NCI-H1417 (cell line): ENCODE measurements around the gene FBXL4.
A peak's percentile ranks its signal among the peaks of the same experiment; 100 is the strongest.
"Not testable (repeated sequence)": the region's sequence is repeated elsewhere in the genome, so short reads cannot be mapped to it uniquely, and the experiment has no call there.

Experiments
- DNase-seq, 3 experiments: peaks; one replicate each; lab custom pipeline; 2025; lab: John Stamatoyannopoulos, UW

The FBXL4 gene

GRCh38 chr6:98945311-98946115, 2.2 kb downstream of the FBXL4 start:
- peak in 1 of 3 experiments; percentile 50 for DNase-seq

GRCh38 chr6:98944598-98945081, 3.1 kb downstream of the FBXL4 start:
- DNase-seq = peak in 1 of 3 experiments; percentile 29

DNA sequence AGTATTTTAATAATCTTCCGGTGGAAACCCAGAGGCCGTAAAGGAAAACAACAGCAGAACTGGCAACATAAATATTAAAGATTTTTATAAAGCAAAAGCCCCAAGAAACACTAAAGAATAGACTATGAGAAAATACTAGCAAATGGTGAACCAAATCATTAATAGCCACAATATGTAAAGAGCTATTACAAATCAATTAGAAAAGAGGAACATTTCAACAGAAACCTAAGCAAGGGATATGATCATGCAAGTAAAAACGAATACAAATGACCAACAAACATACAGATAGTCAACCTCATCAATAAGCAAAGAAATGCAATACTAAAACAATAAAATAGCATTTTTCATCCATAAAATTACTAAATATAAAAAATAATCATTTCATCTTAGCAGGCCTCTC, 3.6 kb downstream of the FBXL4 start:
- no peak for DNase-seq

DNA sequence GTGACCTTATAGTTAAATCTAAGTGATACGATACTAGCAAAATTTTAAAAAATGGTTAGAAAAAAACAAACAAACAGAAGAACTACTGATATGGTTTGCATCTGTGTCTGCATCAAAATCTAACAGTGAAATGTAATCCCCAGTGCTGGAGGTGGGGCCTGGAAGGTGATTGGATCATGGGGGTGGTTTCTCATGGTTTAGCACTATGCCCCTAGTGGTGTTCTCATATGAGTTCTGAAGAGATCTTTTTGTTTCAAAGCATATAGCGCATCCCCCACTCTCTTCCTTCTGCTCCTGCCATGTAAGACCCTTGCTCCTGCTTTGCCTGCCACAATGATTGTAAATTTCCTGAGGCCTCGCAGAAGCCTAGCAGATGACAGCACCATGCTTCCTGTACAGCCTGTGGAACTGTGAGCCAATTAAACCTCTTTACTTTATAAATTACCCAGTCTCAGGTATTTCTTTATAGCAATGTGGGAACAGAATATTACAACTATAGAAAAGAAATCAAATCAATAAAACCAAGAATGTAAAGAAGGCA, 5.4 kb downstream of the FBXL4 start:
- DNase-seq = no peak

DNA sequence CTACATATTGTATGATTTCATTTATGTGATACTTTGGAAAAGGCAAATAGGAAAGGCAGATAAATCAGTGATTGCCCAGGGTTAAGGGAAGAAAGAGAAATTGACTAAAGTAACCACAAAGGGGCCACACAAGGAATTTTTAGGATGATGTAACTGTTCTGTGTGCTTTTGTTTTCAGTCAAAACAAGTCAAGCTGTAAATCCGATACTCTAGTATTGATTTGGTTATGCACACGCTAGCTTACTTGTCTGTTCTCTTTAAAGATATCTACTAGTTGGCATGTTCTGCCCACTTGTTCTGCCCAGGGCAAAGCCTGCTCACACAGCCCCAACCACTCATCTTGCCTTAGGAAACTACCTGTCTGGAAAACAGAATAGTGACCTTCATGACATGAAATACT, 6.4 kb downstream of the FBXL4 start:
- no peak for DNase-seq

DNA sequence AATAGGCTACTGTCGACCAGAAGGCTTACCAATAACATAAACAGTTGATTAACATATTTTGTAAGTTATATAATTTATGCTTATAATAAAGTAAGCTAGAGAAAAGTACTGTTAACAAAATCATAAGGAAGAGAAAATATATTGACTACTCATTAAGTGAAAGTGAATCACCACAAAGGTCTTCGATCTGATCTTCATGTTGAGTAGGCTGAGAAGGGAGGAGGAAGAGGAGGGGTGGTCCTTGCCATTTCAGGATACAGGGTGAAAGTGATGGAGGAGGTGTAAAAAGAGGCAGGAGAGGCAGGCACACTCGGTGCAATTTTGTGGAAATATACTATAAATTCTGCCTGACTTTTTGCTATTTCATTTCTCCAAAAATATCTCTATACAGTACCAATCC, 10.4 kb downstream of the FBXL4 start:
- DNase-seq = no peak

DNA sequence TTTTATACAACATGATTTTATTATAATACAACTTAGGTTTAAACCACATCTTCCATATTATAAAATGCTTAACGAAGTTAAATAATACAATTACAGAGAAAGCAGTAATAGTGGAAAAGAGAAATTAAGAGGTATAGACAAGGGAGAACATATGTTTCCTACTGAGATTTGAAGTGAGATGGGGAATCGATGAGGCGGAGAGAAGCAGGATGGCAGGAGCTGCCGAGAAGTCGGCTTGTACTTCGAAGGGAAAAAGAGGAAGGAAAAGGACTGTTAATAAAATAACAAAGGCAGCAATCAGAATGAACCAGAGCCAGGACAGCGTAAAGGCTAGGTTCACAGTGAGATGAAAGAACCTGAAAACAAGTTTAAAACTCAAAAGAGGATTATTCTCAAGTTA, 15.4 kb downstream of the FBXL4 start:
- no peak for DNase-seq

- DNase-seq = peak in 2 of 3 experiments; percentile 9 to 15
Measured at GRCh38 chr6:98931696-98932095, 16.1 kb downstream of the FBXL4 start.

- no peak for DNase-seq
Measured at GRCh38 chr6:98929498-98930060, 18.2 kb downstream of the FBXL4 start.

GRCh38 chr6:98928688-98929087, 19.1 kb downstream of the FBXL4 start:
- DNase-seq = no peak

- DNase-seq = peak in 2 of 3 experiments; percentile 67 to 74
Measured at GRCh38 chr6:98927534-98927933, 20.2 kb downstream of the FBXL4 start.

GRCh38 chr6:98925831-98926230, 21.9 kb downstream of the FBXL4 start:
- DNase-seq = peak in 1 of 3 experiments; percentile 77

DNA sequence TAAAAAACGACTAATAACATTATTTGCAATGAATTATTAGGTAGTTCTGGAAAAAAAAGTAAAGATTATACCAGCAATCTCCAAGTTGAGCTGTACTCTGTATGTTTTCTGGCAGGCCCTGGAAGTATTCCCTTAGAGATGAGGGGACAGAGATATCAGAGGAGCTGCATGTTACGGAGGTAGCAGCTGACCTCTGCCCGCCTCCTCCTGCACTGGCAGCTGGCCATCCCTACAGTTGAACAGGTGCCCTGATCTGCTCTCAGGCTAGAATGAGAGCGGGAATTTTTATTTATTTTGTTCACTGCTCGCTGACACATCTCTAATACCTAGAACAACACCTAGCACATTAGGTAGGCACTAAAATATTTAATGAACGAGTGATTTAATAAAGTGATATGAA, 23.1 kb downstream of the FBXL4 start:
- peak in 1 of 3 experiments; percentile 5 for DNase-seq

DNA sequence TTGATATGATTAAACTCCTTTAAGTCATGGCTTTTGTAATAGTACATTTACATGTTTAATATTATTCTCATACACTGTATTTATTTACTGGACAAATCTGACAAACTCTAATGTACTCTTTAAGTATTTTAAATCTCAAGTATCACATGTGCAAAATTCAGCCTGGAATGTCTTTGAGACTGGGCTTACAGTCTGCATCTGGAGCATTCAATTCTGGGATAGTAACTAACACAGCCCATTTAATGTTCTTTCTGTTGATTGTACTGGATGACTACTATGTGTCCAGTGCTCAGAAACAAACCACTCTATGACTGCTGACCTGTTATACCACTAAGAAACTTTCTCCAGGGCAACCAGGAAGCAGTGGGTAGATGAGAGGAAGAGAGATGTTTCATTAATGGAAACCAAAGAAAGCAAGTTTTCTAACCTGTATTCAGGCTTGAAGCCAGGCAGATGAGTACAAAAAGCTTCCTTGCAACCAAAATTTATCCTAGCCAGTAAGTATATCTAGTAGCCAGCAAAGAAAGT, 26.8 kb downstream of the FBXL4 start:
- DNase-seq = no peak

DNA sequence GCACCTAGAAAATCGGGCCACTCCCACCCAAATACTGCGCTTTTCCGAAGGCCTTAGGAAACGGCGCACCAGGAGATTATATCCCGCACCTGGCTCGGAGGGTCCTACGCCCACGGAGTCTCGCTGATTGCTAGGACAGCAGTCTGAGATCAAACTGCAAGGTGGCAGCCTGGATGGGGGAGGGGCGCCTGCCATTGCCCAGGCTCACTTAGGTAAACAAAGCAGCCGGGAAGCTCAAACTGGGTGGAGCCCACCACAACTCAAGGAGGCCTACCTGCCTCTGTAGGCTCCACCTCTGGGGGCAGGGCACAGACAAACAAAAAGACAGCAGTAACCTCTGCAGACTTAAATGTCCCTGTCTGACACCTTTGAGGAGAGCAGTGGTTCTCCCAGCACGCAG, 36.8 kb downstream of the FBXL4 start:
- DNase-seq = not testable (repeated sequence)

- DNase-seq = no peak
Measured at GRCh38 chr6:98909236-98909635, 38.5 kb downstream of the FBXL4 start.

DNA sequence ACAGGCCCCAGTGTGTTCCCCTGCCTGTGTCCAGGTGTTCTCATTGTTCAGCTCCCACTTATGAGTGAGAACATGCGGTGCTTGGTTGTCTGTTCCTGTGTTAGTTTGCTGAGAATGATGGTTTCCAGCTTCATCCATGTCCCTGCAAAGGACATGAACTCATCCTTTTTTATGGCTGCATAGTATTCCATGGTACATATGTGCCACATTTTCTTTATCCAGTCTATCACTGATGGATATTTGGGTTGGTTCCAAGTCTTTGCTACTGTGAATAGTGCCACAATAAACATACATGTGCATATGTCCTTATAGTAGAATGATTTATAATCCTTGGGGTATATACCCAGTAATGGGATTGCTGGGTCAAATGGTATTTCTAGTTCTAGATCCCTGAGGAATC, 41.4 kb downstream of the FBXL4 start:
- not testable (repeated sequence) for DNase-seq

DNA sequence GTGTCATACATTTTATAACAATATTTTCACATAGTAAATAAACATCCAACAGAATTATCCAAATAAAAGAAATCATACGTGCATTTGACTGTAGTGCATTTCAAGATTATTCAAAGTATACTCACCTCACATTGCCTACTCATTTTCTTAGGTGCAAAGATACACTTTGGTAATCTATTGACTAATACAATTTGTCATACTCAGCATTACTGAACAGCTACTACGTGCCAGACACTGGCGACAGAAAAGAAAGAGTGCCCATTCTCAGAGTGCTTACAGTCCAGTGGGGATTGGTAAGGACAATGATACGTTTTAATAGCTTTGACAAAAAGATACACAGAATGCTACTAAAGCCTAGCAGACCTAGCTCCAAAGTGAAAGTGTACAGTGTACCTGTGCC, 42.0 kb downstream of the FBXL4 start:
- DNase-seq = no peak

- no peak for DNase-seq
Measured at GRCh38 chr6:98904096-98904495, 43.6 kb downstream of the FBXL4 start.

DNA sequence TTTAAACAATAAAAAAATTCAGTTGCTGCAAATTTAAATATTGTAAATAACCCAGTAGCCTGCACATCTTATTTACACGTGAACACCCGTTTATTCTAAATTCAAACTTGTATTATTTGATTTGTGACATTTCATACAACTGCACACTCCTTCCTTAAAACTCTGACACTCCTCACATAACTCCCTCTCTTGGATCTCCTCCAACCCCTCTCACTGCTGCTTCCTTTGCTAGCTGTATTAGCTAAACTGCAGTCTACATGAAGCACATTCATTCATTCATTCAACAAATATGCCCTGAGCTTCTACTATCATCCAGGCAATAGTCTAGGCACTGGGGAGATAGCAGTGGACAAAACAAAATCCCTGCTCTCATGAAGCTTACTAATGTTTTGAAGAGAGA, 47.0 kb downstream of the FBXL4 start:
- no peak for DNase-seq

- no peak for DNase-seq
Measured at GRCh38 chr6:98894810-98895209, 52.9 kb downstream of the FBXL4 start.

- DNase-seq = no peak
Measured at GRCh38 chr6:98887650-98888049, 60.1 kb downstream of the FBXL4 start.

DNA sequence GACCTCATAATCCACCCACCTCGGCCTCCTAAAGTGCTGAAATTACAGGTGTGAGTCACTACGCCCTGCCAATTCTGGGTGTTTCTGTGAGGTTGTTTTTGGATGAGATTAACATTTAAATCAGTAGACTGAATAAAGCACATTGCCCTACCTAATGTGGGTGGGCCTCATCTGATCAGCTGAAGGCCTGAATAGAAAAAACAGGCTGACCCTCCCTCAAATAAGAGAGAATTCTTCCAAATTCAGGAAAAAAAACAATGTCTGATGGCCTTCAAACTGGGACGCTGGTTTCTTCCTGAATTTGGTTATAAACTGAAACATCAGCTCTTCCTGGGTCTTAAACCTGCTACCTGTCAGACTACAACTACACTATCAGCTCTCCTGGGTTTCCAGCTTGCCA, 62.4 kb downstream of the FBXL4 start:
- no peak for DNase-seq
